Breast epithelium (tissue), 4 donors: ENCODE results near the gene UBA7. TPM values are rescaled to one million over a fixed set of nuclear protein-coding genes. Genes with fewer than 3 reads are reported as not detected.
A peak's percentile ranks its signal among the peaks of the same experiment; 100 is the strongest.

Experiments
- DNase-seq, 2 donors: peaks; one replicate each; pipeline ENCODE4 v3.0.0-alpha.2; 2019; ENCODE audit warnings: low spot score in 2 of 2
- H3K27ac ChIP-seq, 2 donors: fragments of 200-600 bp; sonication (generic) in 1 of 2; one replicate each; pipeline ENCODE4 v1.5.1; 2016 to 2019; ENCODE audit warnings: mild to moderate bottlenecking in 1 of 2
- H3K27me3 ChIP-seq, 2 donors: fragments of 200-600 bp; sonication (generic) in 1 of 2; one replicate each; pipeline versions ENCODE4 v1.5.1 to v1.6.0; 2017 to 2019; ENCODE audit warnings: control low read depth in 1 of 2, mild to moderate bottlenecking in 1 of 2
- H3K36me3 ChIP-seq: fragments of 200-600 bp; one replicate; pipeline ENCODE4 v1.5.1; 2019
- H3K4me1 ChIP-seq, 2 donors: fragments of 200-600 bp; sonication (generic); one replicate each; pipeline ENCODE4 v1.5.1; 2016 to 2019; ENCODE audit warnings: control low read depth in 1 of 2
- H3K4me3 ChIP-seq, 3 donors: fragments of 200-600 bp; sonication (generic); 1 replicate in 2 of 3; 2 replicates in 1 of 3; pipeline ENCODE4 v1.5.1; 2016 to 2019; ENCODE audit warnings: mild to moderate bottlenecking in 3 of 3, moderate library complexity in 2 of 3
- H3K9me3 ChIP-seq, 2 donors: fragments of 200-600 bp; sonication (generic) in 1 of 2; one replicate each; pipeline ENCODE4 v1.5.1; 2016 to 2019; ENCODE audit warnings: control low read depth in 1 of 2
- POLR2A ChIP-seq: fragments of 450-650 bp; IDR thresholded peaks from one replicate; pipeline ENCODE4 v1.6.1; 2016; ENCODE audit warnings: antibody characterized with exemption, mild to moderate bottlenecking, moderate library complexity
- POLR2AphosphoS5 ChIP-seq, 3 donors: sonication (generic); formaldehyde crosslinking; IDR thresholded peaks; one replicate each; pipeline ENCODE4 v1.6.1; 2017; ENCODE audit warnings: antibody characterized with exemption in 3 of 3
- intact Hi-C: fragments of 100-400 bp; cut with DNase I; formaldehyde crosslinking; loops from one replicate; pipeline ENCODE4 v1.15.1; 2023; ENCODE audit warnings: low total_unique reads
- total RNA-seq, 3 donors: library from RNA; depleted of rRNA; stranded (reverse); fragments of >200 nt; gene quantifications; one replicate each; pipeline ENCODE4 v1.1.0, GENCODE V29; 2016
- TF ChIP-seq, protein P1 (sequence below), 3 donors: fragments of 450-650 bp; IDR thresholded peaks; one replicate each; pipeline ENCODE4 v1.5.1; 2016 to 2017; ENCODE audit warnings: antibody characterized with exemption in 3 of 3, mild to moderate bottlenecking in 3 of 3, moderate library complexity in 3 of 3

The UBA7 gene
- total RNA-seq, 3 donors from 2014 or later = 26.4 to 77.4 (median 50.5) TPM

DNA sequence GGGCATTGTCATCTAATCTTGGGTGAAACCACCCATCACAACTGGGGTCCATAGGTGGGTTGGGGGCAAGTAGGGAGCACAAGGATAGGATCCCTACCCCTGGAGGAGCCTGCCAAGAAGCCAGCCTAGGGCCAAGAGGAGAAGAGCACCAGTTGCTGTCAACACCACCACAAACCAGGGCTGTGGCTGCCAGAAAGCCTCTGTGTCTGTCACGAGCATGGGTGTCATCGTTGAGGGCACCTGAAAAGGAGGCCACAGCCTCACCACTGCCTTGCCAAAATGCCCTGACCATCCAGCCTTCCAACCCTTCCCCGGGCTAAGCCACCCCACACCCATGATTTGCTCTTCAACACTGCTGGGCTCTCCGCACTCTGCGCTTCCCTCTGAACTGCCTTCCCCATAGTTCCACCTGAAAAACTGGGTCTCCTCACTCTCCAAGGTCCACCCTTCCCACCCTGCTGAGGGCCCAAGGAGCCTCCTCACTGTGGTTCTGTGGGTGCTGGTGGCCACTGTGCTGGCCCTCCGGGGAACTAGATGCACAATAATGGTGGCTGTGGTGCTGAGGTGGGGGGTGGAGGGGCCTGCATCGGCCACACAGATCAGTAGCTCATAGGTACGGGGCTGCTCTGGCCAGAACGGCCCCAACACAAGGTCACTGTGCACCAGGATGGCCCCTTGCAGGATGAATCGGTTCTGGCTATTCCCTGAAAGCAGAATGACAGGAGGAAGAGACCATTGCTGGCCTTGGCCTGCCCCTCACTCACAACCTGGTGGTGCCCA is 21.2 kb downstream of the UBA7 start:
- Histone ChIP-seq H3K27ac (no peak overlapping the region), H3K9me3 (no peaks in the 10 kb centered on the region), H3K4me3 (no peak overlapping the region), H3K36me3 (no peaks in the 10 kb centered on the region), H3K4me1 (no peaks in the 10 kb centered on the region), H3K27me3 (no peaks in the 10 kb centered on the region)
- DNase-seq = no peak
- no peak for TF ChIP-seq POLR2AphosphoS5 (IDR thresholded peaks at IDR 0.05)
- TF ChIP-seq, protein P1, sequence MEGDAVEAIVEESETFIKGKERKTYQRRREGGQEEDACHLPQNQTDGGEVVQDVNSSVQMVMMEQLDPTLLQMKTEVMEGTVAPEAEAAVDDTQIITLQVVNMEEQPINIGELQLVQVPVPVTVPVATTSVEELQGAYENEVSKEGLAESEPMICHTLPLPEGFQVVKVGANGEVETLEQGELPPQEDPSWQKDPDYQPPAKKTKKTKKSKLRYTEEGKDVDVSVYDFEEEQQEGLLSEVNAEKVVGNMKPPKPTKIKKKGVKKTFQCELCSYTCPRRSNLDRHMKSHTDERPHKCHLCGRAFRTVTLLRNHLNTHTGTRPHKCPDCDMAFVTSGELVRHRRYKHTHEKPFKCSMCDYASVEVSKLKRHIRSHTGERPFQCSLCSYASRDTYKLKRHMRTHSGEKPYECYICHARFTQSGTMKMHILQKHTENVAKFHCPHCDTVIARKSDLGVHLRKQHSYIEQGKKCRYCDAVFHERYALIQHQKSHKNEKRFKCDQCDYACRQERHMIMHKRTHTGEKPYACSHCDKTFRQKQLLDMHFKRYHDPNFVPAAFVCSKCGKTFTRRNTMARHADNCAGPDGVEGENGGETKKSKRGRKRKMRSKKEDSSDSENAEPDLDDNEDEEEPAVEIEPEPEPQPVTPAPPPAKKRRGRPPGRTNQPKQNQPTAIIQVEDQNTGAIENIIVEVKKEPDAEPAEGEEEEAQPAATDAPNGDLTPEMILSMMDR (IDR thresholded peaks at IDR 0.05) = no peak
- TF ChIP-seq POLR2A = no peak
- intact Hi-C loops = no loop called here

DNA sequence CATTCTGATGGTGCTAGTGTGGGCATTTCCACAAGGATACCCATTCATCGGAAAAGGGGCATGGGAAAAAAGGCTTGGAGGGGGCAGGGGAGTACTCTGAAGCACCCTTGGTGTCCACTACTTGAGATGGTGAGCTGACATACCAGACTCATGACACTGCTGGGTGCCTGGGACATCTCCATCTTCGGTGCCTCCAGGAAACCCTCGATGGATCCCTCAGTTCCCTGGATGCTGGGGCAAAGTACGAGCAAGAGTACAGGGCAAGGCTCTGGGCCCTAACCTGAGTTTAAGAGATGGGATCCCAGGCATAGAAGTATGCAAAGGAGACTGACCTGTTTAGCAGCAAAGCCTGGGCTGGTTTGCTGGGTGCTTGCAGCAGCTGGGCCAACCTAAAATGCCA is 22.2 kb downstream of the UBA7 start:
- Histone ChIP-seq H3K4me1 (no peaks in the 10 kb centered on the region), H3K36me3 (no peaks in the 10 kb centered on the region), H3K27me3 (no peaks in the 10 kb centered on the region), H3K4me3 (no peak overlapping the region), H3K9me3 (no peaks in the 10 kb centered on the region), H3K27ac (no peak overlapping the region)
- DNase-seq = no peak
- no peak for TF ChIP-seq POLR2A
- TF ChIP-seq POLR2AphosphoS5 (IDR thresholded peaks at IDR 0.05) = no peak
- TF ChIP-seq, protein P1 (IDR thresholded peaks at IDR 0.05) = no peak
- intact Hi-C loops = no loop called here

DNA sequence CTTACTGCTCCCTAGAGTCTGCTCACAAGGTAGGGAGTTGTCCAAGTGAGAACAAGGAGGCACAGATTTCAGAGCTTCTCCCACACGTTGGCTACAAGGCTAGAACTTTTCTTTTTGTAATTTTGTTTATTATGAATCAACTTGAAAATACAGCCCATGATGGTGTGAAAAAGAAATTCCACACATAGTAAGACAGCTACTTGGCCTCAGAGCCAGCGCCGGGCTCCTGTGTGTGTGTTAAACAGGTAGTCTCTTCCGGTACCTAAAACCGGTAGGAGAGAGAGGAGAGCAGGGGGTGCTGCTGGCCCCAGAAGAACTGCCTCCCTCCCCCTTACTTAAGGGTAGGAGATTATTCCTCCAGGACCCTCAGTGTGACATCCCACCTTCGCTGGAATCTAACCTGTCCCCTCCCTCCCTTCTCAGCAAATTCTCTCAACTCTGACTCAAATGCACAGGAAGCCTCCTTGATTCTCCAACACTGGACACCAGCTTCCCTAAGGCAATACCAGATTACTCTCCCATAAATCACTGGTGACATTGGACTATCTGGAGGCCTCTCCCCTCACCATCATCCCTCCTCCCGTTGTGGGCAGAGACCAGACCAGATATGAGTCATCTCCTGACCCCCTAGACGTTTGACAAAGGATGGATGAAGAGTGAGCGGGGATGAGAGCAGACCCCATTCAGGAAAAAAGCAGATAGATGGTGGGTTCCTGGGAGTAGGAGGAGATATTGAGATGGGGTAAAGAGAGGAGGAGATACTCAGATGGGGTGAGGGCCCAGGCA is 22.9 kb downstream of the UBA7 start:
- Histone ChIP-seq H3K4me3 (no peak overlapping the region), H3K36me3 (no peaks in the 10 kb centered on the region), H3K9me3 (no peaks in the 10 kb centered on the region), H3K27me3 (no peaks in the 10 kb centered on the region), H3K4me1 (no peaks in the 10 kb centered on the region), H3K27ac (no peak overlapping the region)
- intact Hi-C loops = no loop called here
- TF ChIP-seq POLR2AphosphoS5 (IDR thresholded peaks at IDR 0.05) (no peak), POLR2A (no peak)
- TF ChIP-seq, protein P1 (IDR thresholded peaks at IDR 0.05) = no peak
- no peak for DNase-seq

DNA sequence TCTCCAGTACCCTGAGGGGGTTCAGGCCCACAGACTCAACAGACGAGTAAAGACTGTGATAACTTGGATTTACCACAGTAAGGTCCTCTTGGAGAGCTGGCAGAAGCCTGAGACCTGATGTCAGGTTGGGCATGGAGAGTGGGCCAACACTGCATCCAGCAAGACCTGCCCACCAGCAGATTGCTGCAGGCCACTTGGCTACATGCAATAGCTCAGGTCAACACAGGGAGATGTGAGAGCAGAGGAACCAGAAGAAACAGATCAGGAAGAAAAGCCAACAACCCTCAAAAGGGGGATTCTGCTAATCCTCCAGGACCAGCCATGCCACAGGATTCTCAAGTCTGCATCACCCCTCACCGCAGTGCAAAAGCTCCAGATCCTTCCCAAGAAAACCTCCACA is 25.7 kb downstream of the UBA7 start:
- Histone ChIP-seq H3K36me3 (no peaks in the 10 kb centered on the region), H3K4me3 (no peak overlapping the region), H3K27ac (peak overlapping the region; percentile 97 to 99), H3K9me3 (no peaks in the 10 kb centered on the region), H3K4me1 (peaks cover 0 to 6% of the 10 kb centered on the region in 2 donors), H3K27me3 (no peaks in the 10 kb centered on the region)
- intact Hi-C loops = no loop called here
- TF ChIP-seq, protein P1 (IDR thresholded peaks at IDR 0.05) = no peak
- TF ChIP-seq POLR2AphosphoS5 (IDR thresholded peaks at IDR 0.05) = no peak
- no peak for DNase-seq

DNA sequence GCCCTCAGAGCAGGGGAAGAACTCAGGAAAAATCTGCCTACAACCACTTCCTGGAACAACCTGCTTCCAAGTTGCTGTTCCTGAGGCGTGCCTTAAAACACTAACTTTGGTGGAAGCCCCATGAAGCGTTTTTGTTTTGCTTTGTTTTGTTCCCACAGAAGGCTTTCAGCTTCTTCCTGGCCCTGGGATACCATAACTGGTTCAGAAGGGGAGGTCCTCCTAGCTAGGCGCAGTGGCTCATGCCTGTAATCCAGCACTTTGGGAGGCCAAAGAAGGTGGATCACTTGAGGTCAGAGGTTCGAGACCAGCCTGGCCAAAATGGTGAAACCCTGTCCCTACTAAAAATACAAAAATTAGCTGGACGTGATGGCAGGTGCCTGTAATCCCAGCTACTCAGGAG is 26.2 kb downstream of the UBA7 start:
- Histone ChIP-seq H3K4me3 (no peak overlapping the region), H3K4me1 (peaks cover 0 to 6% of the 10 kb centered on the region in 2 donors), H3K9me3 (no peaks in the 10 kb centered on the region), H3K36me3 (no peaks in the 10 kb centered on the region), H3K27ac (peak overlapping the region; percentile 97 to 99), H3K27me3 (no peaks in the 10 kb centered on the region)
- DNase-seq = no peak
- TF ChIP-seq POLR2AphosphoS5 (IDR thresholded peaks at IDR 0.05) (no peak), POLR2A (no peak)
- TF ChIP-seq, protein P1 (IDR thresholded peaks at IDR 0.05) = no peak
- intact Hi-C loops = no loop called here
